A172 (cell line): ENCODE measurements around the gene USP11. TPM values are rescaled to one million over a fixed set of nuclear protein-coding genes. Genes with fewer than 3 reads are reported as not detected.
A peak's percentile ranks its signal among the peaks of the same experiment; 100 is the strongest.

Source experiments
- DNase-seq: peaks from one replicate; pipeline ENCODE4 v3.0.0-alpha.2; 2015; ENCODE audit warnings: low spot score
- total RNA-seq: library from RNA; depleted of rRNA; stranded (reverse); fragments of >200 nt; shearing (Covaris generic); gene quantifications from 2 replicates; pipeline ENCODE4 v1.2.3, GENCODE V29; 2014; rRNA removed

Gene USP11
- 21.1 and 29.8 TPM in 2 replicates for total RNA-seq

DNA sequence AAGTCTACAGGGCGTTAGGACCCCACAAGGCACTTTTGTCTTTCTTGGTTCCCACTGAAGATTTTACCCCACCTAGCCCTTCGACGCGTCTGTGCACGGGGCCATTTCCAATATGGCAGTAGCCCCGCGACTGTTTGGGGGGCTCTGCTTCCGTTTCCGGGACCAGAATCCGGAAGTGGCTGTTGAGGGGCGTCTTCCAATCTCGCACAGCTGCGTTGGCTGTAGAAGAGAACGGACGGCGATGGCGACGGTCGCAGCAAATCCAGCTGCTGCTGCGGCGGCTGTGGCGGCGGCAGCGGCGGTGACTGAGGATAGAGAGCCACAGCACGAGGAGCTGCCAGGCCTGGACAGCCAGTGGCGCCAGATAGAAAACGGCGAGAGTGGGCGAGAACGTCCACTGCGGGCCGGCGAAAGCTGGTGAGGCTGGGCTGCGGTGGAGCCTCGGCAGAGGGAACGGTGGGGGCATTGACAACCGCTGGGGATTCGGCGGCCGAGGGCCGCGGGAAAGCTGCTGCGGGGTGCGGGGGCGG, at the start of gene USP11:
TSS of gene USP11 (plus strand) at position 207 of the 530 bp plus-strand sequence. CDS start at position 242, 35 bp downstream.
- DNase-seq = peak; percentile 28

DNA sequence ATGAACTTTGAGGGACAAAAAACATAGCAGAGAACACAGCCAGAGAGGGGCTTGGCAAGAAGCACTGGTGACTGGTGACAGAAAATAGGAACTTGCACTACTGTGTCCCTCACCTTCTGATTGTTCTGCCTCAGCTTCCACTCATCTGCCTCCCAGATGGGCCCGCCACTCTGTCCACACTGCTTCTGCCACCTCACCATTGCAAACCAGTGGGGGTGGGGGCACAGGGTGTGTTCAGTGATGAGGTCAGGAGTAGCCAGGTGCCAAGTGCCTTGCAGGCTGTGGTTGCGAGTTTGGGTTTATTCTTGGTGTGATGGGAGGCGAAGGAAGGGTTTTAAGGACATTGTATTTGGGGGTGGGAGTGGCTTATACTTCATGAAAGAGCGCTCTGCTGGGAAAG, 48.3 kb upstream of the USP11 start:
- no peak for DNase-seq

DNA sequence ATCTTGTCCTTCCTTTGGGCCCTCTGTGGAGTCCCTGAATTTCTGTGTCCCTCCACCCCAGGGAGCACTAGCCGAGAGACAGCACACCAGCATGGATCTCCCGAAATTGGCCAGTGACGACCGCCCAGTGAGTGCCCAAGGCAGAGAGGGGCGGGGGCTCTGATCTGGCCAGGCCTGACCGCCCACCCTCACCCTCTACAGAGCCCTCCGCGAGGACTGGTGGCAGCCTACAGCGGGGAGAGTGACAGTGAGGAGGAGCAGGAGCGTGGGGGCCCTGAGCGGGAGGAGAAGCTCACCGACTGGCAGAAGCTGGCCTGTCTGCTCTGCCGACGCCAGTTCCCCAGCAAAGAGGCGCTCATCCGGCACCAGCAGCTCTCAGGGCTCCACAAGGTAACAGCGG, 47.6 kb upstream of the USP11 start:
- no peak for DNase-seq

DNA sequence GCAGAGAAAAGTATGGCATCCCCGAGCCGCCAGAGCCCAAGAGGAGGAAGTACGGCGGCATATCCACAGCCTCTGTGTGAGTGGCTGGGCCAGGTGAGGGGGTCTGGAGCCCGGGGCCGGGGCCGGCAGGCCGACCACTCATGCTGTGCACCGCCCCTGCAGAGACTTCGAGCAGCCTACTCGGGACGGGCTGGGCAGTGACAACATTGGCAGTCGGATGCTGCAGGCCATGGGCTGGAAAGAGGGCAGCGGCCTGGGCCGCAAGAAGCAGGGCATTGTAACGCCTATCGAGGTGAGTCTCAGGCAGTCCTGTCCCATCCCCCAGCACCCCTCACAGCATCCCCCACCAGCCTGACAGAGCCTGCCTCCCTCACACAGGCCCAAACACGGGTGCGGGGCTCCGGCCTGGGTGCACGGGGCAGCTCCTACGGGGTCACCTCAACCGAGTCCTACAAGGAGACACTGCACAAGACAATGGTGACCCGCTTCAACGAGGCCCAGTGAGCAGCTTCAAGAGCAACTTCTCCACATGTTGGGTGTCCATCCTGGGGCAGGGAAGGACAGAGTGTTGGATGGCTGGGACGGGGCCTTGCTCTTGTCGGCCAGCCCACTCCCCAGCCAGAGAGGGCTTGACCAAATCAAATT, 46.6 kb upstream of the USP11 start:
- no peak for DNase-seq

DNA sequence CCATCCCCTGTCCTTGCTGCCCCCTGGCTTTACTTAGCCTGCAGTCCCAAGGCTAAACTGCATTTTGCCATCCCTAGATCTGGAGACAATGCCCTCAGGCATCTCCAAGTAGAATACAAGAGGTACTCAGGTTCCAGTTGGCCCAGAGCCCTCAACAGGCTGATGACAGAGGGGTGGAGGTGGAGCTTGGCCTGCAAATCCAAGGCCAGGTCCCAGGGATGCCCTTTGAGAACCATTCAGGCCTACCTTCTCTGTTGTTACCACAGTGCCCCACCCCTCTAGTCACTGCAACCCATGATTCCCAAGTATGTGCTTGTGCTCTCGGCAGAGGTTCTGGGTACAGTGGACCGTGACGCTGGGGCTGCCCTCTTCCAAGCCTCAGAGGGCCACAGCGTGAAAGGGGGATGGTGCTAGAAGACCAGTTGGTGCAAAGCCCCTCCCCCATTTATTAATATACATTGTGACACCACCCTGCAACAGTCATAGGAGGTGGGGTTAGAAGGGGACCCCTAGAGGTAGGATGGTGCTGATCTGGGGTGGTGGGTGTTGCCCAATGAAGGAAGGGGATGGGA, 45.6 kb upstream of the USP11 start:
- DNase-seq = no peak

GRCh38 chrX:47189906-47190305, 42.9 kb upstream of the USP11 start:
- no peak for DNase-seq

DNA sequence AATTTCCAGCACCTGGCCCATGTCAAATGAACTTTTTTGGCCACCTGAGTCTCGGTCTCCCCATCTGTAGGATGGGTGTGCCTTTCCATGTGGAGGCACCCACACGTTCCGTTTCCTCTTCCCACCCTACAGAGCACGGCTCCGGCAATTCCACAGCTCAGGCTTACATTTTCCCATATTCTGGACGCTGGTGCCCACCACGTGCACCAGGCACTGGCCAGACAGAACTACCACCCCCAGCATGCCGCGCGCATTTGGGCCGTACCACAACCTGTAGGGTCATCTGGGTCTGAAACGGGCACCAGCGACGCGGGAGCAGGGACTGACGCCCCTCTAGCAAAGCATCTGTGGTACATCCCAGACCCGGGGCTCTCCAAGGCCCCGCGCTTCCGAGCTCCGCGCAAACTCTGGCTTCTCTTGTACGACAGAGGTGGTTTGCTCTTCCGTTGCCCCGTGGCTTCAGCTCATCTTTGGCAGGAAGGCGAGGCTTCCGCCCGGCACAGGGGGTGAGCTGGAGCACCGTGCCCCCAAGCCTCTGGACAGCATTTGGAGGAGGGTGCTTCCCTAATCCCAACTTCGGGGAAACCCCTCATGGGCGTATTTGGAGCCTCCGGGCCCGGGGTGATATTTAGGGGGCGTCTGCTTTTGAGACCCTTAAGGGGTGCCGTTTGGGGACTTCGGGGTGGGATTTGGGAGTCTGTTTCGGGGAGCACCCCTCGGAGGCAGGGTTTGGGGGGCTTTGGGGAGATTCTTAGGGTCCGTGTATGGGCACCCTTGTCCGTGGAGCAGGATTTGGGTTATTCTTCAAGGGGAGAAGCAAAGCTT, 42.2 kb upstream of the USP11 start:
- DNase-seq = peak; percentile 84

- DNase-seq = no peak
Observed at GRCh38 chrX:47191331-47191730, 41.5 kb upstream of the USP11 start.

GRCh38 chrX:47191806-47192401, 40.9 kb upstream of the USP11 start:
- DNase-seq = no peak

- DNase-seq = peak; percentile 92
Observed at GRCh38 chrX:47193475-47194193, 39.2 kb upstream of the USP11 start, which contains the start of gene UBA1. Gene UBA1, plus strand, starts transcription at chrX:47193829. Its CDS starts 4,974 bp downstream, at chrX:47198803.

GRCh38 chrX:47194194-47194787, 38.5 kb upstream of the USP11 start:
- no peak for DNase-seq

- no peak for DNase-seq
Observed at GRCh38 chrX:47196098-47196497, 36.7 kb upstream of the USP11 start.

DNA sequence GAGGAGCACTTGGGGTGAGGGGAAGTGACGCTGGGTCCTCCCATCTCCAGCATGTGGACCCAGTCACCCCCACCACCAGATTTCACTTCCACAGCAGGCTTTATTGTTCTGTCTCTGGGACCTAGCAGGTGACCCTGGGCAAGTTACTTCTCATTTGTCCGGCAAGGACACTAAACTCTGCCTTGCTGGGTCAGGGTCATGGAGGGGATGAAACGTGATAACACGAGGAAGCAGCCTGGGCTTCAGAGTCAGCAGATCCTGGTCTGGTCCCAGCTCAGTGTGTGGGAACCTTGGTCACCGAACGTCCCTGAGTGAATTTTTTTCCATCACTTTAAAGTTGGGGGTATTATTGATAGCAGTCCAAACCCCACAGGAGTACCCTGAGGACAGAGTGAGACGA, 35.3 kb upstream of the USP11 start:
- DNase-seq = no peak

GRCh38 chrX:47198026-47198686, 34.7 kb upstream of the USP11 start:
- peak; percentile 29 for DNase-seq

GRCh38 chrX:47198687-47199080, 34.1 kb upstream of the USP11 start:
- DNase-seq = no peak

DNA sequence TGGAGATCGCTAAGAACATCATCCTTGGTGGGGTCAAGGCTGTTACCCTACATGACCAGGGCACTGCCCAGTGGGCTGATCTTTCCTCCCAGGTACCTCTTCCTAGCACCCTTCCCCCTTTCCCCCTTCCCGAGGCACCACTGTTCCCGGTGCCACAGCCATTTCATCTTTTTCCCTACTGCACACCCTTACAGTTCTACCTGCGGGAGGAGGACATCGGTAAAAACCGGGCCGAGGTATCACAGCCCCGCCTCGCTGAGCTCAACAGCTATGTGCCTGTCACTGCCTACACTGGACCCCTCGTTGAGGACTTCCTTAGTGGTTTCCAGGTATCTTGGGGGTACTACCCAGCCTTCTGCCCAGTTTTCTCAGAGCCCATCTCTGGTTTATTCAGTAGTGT, 33.5 kb upstream of the USP11 start:
- no peak for DNase-seq

GRCh38 chrX:47200385-47201150, 32.2 kb upstream of the USP11 start:
- peak; percentile 71 for DNase-seq

- no peak for DNase-seq
Observed at GRCh38 chrX:47201345-47201944, 31.4 kb upstream of the USP11 start.

DNA sequence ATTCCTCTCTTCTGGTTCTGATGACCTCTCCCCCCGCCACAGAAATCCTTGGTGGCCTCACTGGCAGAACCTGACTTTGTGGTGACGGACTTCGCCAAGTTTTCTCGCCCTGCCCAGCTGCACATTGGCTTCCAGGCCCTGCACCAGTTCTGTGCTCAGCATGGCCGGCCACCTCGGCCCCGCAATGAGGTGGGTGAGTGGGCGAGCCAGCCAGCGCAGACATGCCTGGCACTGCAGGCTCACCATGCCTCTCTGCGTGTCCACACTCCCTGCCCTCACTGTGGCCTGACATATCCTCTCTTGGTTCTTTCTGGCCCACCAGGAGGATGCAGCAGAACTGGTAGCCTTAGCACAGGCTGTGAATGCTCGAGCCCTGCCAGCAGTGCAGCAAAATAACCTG, 30.5 kb upstream of the USP11 start:
- no peak for DNase-seq
